ENCODE measurements around the gene MDFIC2. TPM values are rescaled to one million over a fixed set of nuclear protein-coding genes. Genes with fewer than 3 reads are reported as not detected.
"Not testable (repeated sequence)": the region's sequence is repeated elsewhere in the genome, so short reads cannot be mapped to it uniquely, and the experiment has no call there.

The MDFIC2 gene
- total RNA-seq = not detected

DNA sequence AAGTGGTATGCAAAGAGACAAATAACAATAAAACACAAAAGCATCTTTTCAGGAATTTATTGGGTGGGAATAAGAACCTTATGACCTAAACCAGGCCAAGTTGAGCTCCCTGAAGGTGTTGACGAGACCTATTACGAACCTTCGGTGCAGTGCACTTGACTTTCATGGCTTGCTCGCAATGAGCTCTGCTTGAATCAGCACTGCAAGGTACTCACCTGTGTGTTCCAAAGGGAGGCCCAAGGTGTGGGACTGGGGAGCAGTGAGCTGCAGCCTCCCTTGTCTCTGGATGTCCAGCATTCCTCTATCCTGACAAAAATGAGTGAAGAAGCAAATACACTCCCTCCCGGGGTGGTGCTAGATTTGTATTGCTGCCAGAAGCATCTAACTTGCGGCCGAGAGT lies at the start of gene MDFIC2:
Gene MDFIC2, minus strand, starts transcription at position 303 of the 400 bp plus-strand sequence. CDS start 665 bp downstream, outside the sequence.
- ChIA-PET POLR2A (no interaction called here), CTCF (no interaction called here)
- Mint-ChIP-seq H3K4me3 (no peak within 1 kb of the TSS), H3K4me1 (ENCODE audit: low read depth) (no peaks in the 10 kb centered on the region), H3K27ac (no peak within 1 kb of the TSS), H3K36me3 (ENCODE audit: low read depth) (no peaks in the 10 kb centered on the region), H3K9me3 (ENCODE audit: insufficient read depth) (no peaks in the 10 kb centered on the region), H3K27me3 (ENCODE audit: low read depth) (no peaks in the 10 kb centered on the region)
- DNase-seq (no peak), ATAC-seq (no peak)

GRCh38 chr3:70360979-70361760 lies 48.7 kb upstream of the MDFIC2 start:
- DNase-seq (no peak), ATAC-seq (no peak)
- POLR2A ChIA-PET = no interaction called here
- Mint-ChIP-seq H3K36me3 (ENCODE audit: low read depth) (no peaks in the 10 kb centered on the region), H3K4me1 (ENCODE audit: low read depth) (no peaks in the 10 kb centered on the region), H3K4me3 (no peak overlapping the region), H3K9me3 (ENCODE audit: insufficient read depth) (no peaks in the 10 kb centered on the region), H3K27ac (no peak overlapping the region), H3K27me3 (ENCODE audit: low read depth) (no peaks in the 10 kb centered on the region)
- CTCF ChIA-PET = no interaction called here

- Mint-ChIP-seq H3K9me3 (ENCODE audit: insufficient read depth) (no peaks in the 10 kb centered on the region), H3K36me3 (ENCODE audit: low read depth) (no peaks in the 10 kb centered on the region), H3K27me3 (ENCODE audit: low read depth) (no peaks in the 10 kb centered on the region), H3K4me3 (no peak overlapping the region), H3K4me1 (ENCODE audit: low read depth) (no peaks in the 10 kb centered on the region), H3K27ac (no peak overlapping the region)
- ATAC-seq (no peak), DNase-seq (no peak)
- ChIA-PET CTCF (interaction anchor here (1.5 kb wide), 1 partner anchor 240 kb away, joined by 4 read pairs; no protein-coding TSS in a partner anchor), POLR2A (no interaction called here)
These were observed 47.3 kb upstream of the MDFIC2 start for GRCh38 chr3:70359711-70360110.

GRCh38 chr3:70358978-70359580 lies 46.6 kb upstream of the MDFIC2 start:
- no peak overlapping the region for H3K4me3 Mint-ChIP-seq
- H3K36me3 Mint-ChIP-seq (ENCODE audit: low read depth) = no peaks in the 10 kb centered on the region
- no peaks in the 10 kb centered on the region for H3K27me3 Mint-ChIP-seq (ENCODE audit: low read depth)
- DNase-seq (no peak), ATAC-seq (no peak)
- ChIA-PET CTCF (interaction anchor here (1.5 kb wide), 1 partner anchor 239 kb away, joined by 4 read pairs; no protein-coding TSS in a partner anchor), POLR2A (no interaction called here)
- no peaks in the 10 kb centered on the region for H3K9me3 Mint-ChIP-seq (ENCODE audit: insufficient read depth)
- no peak overlapping the region for H3K27ac Mint-ChIP-seq
- no peaks in the 10 kb centered on the region for H3K4me1 Mint-ChIP-seq (ENCODE audit: low read depth)

GRCh38 chr3:70352215-70352614 lies 39.8 kb upstream of the MDFIC2 start:
- Mint-ChIP-seq H3K9me3 (ENCODE audit: insufficient read depth) (no peaks in the 10 kb centered on the region), H3K27ac (no peak overlapping the region), H3K36me3 (ENCODE audit: low read depth) (no peaks in the 10 kb centered on the region), H3K4me1 (ENCODE audit: low read depth) (no peaks in the 10 kb centered on the region), H3K27me3 (ENCODE audit: low read depth) (no peaks in the 10 kb centered on the region), H3K4me3 (no peak overlapping the region)
- ChIA-PET CTCF (no interaction called here), POLR2A (no interaction called here)
- ATAC-seq (no peak), DNase-seq (no peak)

GRCh38 chr3:70342149-70342548 lies 29.7 kb upstream of the MDFIC2 start:
- Mint-ChIP-seq H3K36me3 (ENCODE audit: low read depth) (no peaks in the 10 kb centered on the region), H3K4me1 (ENCODE audit: low read depth) (no peaks in the 10 kb centered on the region), H3K27ac (no peak overlapping the region), H3K9me3 (ENCODE audit: insufficient read depth) (no peaks in the 10 kb centered on the region), H3K4me3 (no peak overlapping the region), H3K27me3 (ENCODE audit: low read depth) (no peaks in the 10 kb centered on the region)
- ATAC-seq = no peak
- ChIA-PET POLR2A (no interaction called here), CTCF (no interaction called here)
- DNase-seq = no peak

DNA sequence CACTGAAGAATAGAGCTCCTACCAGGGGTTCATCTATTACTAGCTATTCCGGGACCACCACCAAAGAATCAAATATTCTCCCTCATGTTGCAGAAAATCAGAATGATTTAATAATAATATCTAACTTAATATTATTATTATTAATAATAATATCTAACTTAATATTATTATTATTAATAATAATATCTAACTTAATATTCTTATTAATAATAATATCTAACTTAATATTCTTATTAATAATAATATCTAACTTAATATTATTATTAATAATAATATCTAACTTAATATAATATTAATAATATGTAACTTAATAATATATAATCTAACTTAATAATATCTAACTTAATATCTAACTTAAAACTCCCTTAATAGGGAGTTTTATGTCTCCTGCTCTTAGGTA lies 24.4 kb upstream of the MDFIC2 start:
- DNase-seq; H3K27me3 Mint-ChIP-seq (ENCODE audit: low read depth); H3K27ac Mint-ChIP-seq; H3K36me3 Mint-ChIP-seq (ENCODE audit: low read depth); H3K4me3 Mint-ChIP-seq; POLR2A ChIA-PET; H3K9me3 Mint-ChIP-seq (ENCODE audit: insufficient read depth); CTCF ChIA-PET; H3K4me1 Mint-ChIP-seq (ENCODE audit: low read depth); ATAC-seq: not testable (repeated sequence)

GRCh38 chr3:70333080-70333479 lies 20.6 kb upstream of the MDFIC2 start:
- Mint-ChIP-seq H3K36me3 (ENCODE audit: low read depth) (no peaks in the 10 kb centered on the region), H3K27me3 (ENCODE audit: low read depth) (no peaks in the 10 kb centered on the region), H3K4me1 (ENCODE audit: low read depth) (no peaks in the 10 kb centered on the region), H3K4me3 (no peak overlapping the region), H3K27ac (no peak overlapping the region), H3K9me3 (ENCODE audit: insufficient read depth) (no peaks in the 10 kb centered on the region)
- ATAC-seq (no peak), DNase-seq (no peak)
- ChIA-PET CTCF (no interaction called here), POLR2A (no interaction called here)

- Mint-ChIP-seq H3K36me3 (ENCODE audit: low read depth) (no peaks in the 10 kb centered on the region), H3K9me3 (ENCODE audit: insufficient read depth) (no peaks in the 10 kb centered on the region), H3K4me1 (ENCODE audit: low read depth) (no peaks in the 10 kb centered on the region), H3K27ac (no peak overlapping the region), H3K27me3 (ENCODE audit: low read depth) (no peaks in the 10 kb centered on the region), H3K4me3 (no peak overlapping the region)
- ChIA-PET POLR2A (no interaction called here), CTCF (no interaction called here)
- no peak for ATAC-seq
- no peak for DNase-seq
These were observed 2.6 kb upstream of the MDFIC2 start for GRCh38 chr3:70315021-70315420.

GRCh38 chr3:70310809-70311208 lies 1.6 kb downstream of the MDFIC2 start:
- ChIA-PET CTCF (no interaction called here), POLR2A (no interaction called here)
- no peak for DNase-seq
- ATAC-seq = no peak
- Mint-ChIP-seq H3K9me3 (ENCODE audit: insufficient read depth) (no peaks in the 10 kb centered on the region), H3K27me3 (ENCODE audit: low read depth) (no peaks in the 10 kb centered on the region), H3K4me1 (ENCODE audit: low read depth) (no peaks in the 10 kb centered on the region), H3K27ac (no peak overlapping the region), H3K36me3 (ENCODE audit: low read depth) (no peaks in the 10 kb centered on the region), H3K4me3 (no peak overlapping the region)

DNA sequence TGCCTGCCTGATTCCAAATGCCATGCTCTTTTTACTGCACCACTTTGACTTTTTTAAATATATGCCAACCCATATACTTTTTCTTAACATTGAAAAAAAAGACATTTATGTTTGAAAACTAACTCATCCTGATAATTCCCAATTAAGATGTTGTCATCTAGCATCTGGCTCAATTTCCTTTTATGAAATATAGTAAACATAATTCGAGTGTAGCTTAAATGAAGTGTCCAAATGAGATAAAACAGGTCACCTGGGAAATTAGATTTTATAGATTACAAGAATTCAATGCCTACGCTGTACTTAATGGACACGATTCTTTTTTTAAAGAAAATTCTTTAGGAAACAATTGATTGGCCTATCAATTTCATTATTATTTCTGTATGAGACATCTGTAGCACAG lies 2.8 kb downstream of the MDFIC2 start:
- no peak overlapping the region for H3K4me3 Mint-ChIP-seq
- H3K27ac Mint-ChIP-seq = no peak overlapping the region
- CTCF ChIA-PET = no interaction called here
- no peaks in the 10 kb centered on the region for H3K36me3 Mint-ChIP-seq (ENCODE audit: low read depth)
- no peaks in the 10 kb centered on the region for H3K9me3 Mint-ChIP-seq (ENCODE audit: insufficient read depth)
- DNase-seq = no peak
- H3K27me3 Mint-ChIP-seq (ENCODE audit: low read depth) = no peaks in the 10 kb centered on the region
- POLR2A ChIA-PET = no interaction called here
- ATAC-seq = no peak
- H3K4me1 Mint-ChIP-seq (ENCODE audit: low read depth) = no peaks in the 10 kb centered on the region

DNA sequence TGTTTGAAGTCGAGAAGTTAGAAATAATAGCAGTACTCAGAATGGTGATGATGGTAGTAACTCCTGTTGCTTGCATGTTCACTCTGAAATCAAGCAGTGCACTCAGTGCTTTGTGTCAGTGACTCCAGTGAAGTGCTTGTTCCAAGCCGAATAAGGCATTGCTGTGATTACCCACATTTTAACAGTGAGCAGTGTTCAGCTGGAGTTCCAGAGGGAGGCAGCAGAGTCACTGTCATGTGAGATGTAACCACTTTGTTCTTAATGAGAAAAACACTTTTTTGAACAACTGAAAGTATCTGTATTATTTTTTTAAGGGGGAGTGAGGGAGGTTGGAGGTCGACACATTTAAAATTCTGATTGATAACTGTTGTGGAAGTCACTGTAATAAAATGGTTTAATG lies 3.7 kb downstream of the MDFIC2 start:
- Mint-ChIP-seq H3K9me3 (ENCODE audit: insufficient read depth) (no peaks in the 10 kb centered on the region), H3K36me3 (ENCODE audit: low read depth) (no peaks in the 10 kb centered on the region), H3K4me1 (ENCODE audit: low read depth) (no peaks in the 10 kb centered on the region), H3K4me3 (no peak overlapping the region), H3K27ac (no peak overlapping the region), H3K27me3 (ENCODE audit: low read depth) (no peaks in the 10 kb centered on the region)
- no peak for DNase-seq
- CTCF ChIA-PET = no interaction called here
- ATAC-seq = no peak
- POLR2A ChIA-PET = no interaction called here

DNA sequence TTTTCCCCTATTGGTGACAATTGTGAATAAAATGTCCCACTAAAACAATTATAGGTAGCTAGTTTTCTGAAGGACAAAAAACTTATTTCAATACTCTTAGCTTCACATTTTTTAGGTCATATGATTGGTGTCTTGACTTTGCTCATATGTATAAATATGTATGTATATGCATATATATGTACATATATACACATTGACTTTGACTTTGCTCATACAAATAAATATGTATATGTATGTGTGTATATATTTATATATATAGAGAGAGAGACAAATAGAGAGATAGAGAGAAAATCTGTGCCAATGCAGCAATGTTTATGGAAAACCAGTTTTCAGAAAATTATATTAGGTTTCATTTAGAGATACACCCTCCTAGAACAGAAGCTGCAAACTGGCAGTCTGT lies 5.7 kb downstream of the MDFIC2 start:
- ATAC-seq (no peak), DNase-seq (no peak)
- POLR2A ChIA-PET = no interaction called here
- no peak overlapping the region for H3K27ac Mint-ChIP-seq
- H3K4me1 Mint-ChIP-seq (ENCODE audit: low read depth) = no peaks in the 10 kb centered on the region
- CTCF ChIA-PET = no interaction called here
- H3K36me3 Mint-ChIP-seq (ENCODE audit: low read depth) = no peaks in the 10 kb centered on the region
- H3K4me3 Mint-ChIP-seq = no peak overlapping the region
- H3K9me3 Mint-ChIP-seq (ENCODE audit: insufficient read depth) = no peaks in the 10 kb centered on the region
- H3K27me3 Mint-ChIP-seq (ENCODE audit: low read depth) = no peaks in the 10 kb centered on the region

Measured in activated CD8-positive, alpha-beta T cell treated with anti-CD3 and anti-CD28 coated beads, Interleukin-2, amount 10 ng/mL, durations not matched to agents 7 days and 5 days (primary cell).